Activated CD8-positive, alpha-beta T cell treated with anti-CD3 and anti-CD28 coated beads, Interleukin-2, amount 10 ng/mL, durations not matched to agents 7 days and 5 days (primary cell): Measurements from ENCODE around the gene POLR2J. TPM values are rescaled to one million over a fixed set of nuclear protein-coding genes. Genes with fewer than 3 reads are reported as not detected.
A peak's percentile ranks its signal among the peaks of the same experiment; 100 is the strongest.

Source experiments
- ATAC-seq: fragments of 150-1000 bp; cut with Tn5 transposase; one replicate; pipeline ENCODE4 v1.10.0; 2021; ENCODE audit warnings: moderate library complexity
- CTCF ChIA-PET: fragments of 350-600 bp; sonication (Branson Sonifier 250); formaldehyde crosslinking; loops from one replicate; lab custom pipeline; 2021; ENCODE audit warnings: antibody characterized with exemption; lab: Charles Lee
- POLR2A ChIA-PET: fragments of 350-600 bp; sonication (Branson Sonifier 250); formaldehyde crosslinking; loops from one replicate; lab custom pipeline; 2021; ENCODE audit warnings: antibody characterized with exemption; lab: Charles Lee
- DNase-seq: peaks from one replicate; pipeline ENCODE4 v3.0.0-alpha.2; 2020
- H3K27ac Mint-ChIP-seq: one replicate; pipeline ENCODE4 v1.8.0; 2021; ENCODE audit warnings: mild to moderate bottlenecking, mixed read lengths
- H3K27me3 Mint-ChIP-seq: one replicate; pipeline ENCODE4 v1.8.0; 2021; ENCODE audit warnings: low read depth, mixed read lengths
- H3K36me3 Mint-ChIP-seq: one replicate; pipeline ENCODE4 v1.8.0; 2021; ENCODE audit warnings: low read depth, mixed read lengths
- H3K4me1 Mint-ChIP-seq: one replicate; pipeline ENCODE4 v1.8.0; 2021; ENCODE audit warnings: low read depth, mixed read lengths
- H3K4me3 Mint-ChIP-seq: one replicate; pipeline ENCODE4 v1.8.0; 2021; ENCODE audit warnings: mild to moderate bottlenecking, mixed read lengths
- H3K9me3 Mint-ChIP-seq: one replicate; pipeline ENCODE4 v1.8.0; 2022; ENCODE audit warnings: mixed read lengths; ENCODE audit not compliant: insufficient read depth
- microRNA-seq: library from miRNA; unstranded; fragments of <30 nt; microRNA quantifications from one replicate; pipeline ENCODE4 v1.2.0, GENCODE V29; 2022
- total RNA-seq, 2 experiments: library from RNA; stranded (reverse); gene quantifications; one replicate each; pipeline ENCODE4 v1.2.3, GENCODE V29; 2021

POLR2J gene
- total RNA-seq, 2 experiments from 2014 or later = 55.7 to 62.0 TPM

DNA sequence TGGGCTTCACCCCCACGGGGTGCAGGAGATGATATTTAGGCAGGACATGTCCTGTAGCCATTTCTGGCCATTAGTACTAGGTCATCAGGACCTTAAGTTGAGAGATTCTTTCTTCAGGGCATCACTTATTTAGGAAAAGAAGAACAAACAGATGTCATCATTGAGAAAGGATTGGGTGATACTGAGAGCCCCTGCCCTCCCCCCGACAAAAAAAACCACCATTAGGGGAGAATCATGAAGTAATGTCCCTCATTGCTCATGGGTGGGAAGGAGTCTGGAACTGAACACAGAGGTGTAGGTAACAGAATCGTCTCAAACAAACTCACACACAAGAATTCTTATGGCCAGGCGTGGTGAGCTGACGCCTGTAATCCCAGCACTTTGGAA lies 51.7 kb downstream of the POLR2J start:
- Mint-ChIP-seq H3K4me3 (peak overlapping the region; percentile 79), H3K4me1 (peaks cover 82% of the 10 kb centered on the region), H3K9me3 (no peaks in the 10 kb centered on the region), H3K27ac (peak overlapping the region; percentile 99), H3K27me3 (no peaks in the 10 kb centered on the region), H3K36me3 (peaks cover 47% of the 10 kb centered on the region)
- ATAC-seq (no peak), DNase-seq (no peak)
- POLR2A ChIA-PET = interaction anchor here (0.7 to 3.7 kb wide), 6 partner anchors 10 to 40 kb away, joined by 3 to 124 read pairs (median 17); no protein-coding TSS in a partner anchor
- CTCF ChIA-PET = interaction anchor here (1.3 to 4.6 kb wide), 5 partner anchors 10 to 24 kb away, joined by 4 to 49 read pairs (median 19); no protein-coding TSS in a partner anchor

DNA sequence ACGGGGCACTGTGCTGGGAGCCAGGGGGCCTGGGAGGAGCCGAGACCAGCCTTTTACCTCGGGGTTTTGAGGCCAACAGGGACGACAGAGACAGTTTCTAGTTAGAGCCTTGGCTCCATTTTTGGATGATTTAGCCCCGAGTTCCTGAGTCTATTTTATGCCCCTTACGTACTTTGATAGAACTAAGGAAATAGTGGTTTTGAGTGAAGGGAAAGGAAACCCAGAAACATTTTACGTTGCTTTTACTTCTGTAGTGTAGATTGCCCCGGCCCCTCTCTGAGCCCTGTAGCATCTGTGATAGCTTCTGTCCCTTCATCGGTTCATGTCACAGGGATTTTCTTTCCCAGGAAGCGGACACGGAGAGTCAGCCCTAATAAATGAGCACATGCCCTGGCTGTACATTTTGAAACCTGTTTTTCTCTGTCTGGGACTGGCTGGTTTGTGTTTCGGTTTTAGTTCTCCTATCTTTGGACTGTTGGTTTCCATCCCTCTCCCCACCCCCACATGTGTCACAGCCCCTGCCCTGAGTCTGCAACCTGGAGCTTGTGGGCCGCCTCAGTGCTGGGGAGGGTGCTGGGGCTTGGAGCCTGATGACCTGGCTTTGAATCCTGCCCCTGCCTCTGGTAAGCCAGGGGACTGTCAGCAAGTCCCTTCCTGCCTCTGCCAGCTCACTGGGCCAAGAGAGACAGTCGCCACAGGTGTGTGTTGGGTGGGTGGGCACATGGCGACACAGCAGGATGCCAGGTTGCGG lies 52.3 kb downstream of the POLR2J start:
- Mint-ChIP-seq H3K4me1 (peaks cover 80% of the 10 kb centered on the region), H3K27ac (peak overlapping the region; percentile 99), H3K9me3 (no peaks in the 10 kb centered on the region), H3K27me3 (no peaks in the 10 kb centered on the region), H3K36me3 (peaks cover 51% of the 10 kb centered on the region), H3K4me3 (peak overlapping the region; percentile 79)
- DNase-seq (peak; percentile 79), ATAC-seq (peak; percentile 71)
- POLR2A ChIA-PET = interaction anchor here (0.6 to 3.7 kb wide), 10 partner anchors 8 to 1730 kb away, joined by 3 to 124 read pairs (median 8); partner anchors contain the start of genes ORAI2 and PRKRIP1
- CTCF ChIA-PET = interaction anchor here (1.0 to 4.6 kb wide), 8 partner anchors 8 to 24 kb away, joined by 3 to 49 read pairs (median 7); no protein-coding TSS in a partner anchor

- POLR2A ChIA-PET = interaction anchor here (0.6 to 3.7 kb wide), 14 partner anchors 8 to 1729 kb away, joined by 3 to 124 read pairs (median 6); partner anchors contain the start of genes ORAI2 and PRKRIP1
- H3K36me3 Mint-ChIP-seq = peaks cover 56% of the 10 kb centered on the region
- CTCF ChIA-PET = interaction anchor here (0.7 to 4.6 kb wide), 8 partner anchors 8 to 27 kb away, joined by 3 to 49 read pairs (median 7); no protein-coding TSS in a partner anchor
- peak overlapping the region; percentile 99 for H3K27ac Mint-ChIP-seq
- H3K4me1 Mint-ChIP-seq = peaks cover 79% of the 10 kb centered on the region
- H3K9me3 Mint-ChIP-seq = no peaks in the 10 kb centered on the region
- H3K4me3 Mint-ChIP-seq = peak overlapping the region; percentile 79
- peak; percentile 89 for DNase-seq
- ATAC-seq = peak; percentile 84
- H3K27me3 Mint-ChIP-seq = no peaks in the 10 kb centered on the region
Observed at GRCh38 chr7:102425639-102426267, 53.0 kb downstream of the POLR2J start.

DNA sequence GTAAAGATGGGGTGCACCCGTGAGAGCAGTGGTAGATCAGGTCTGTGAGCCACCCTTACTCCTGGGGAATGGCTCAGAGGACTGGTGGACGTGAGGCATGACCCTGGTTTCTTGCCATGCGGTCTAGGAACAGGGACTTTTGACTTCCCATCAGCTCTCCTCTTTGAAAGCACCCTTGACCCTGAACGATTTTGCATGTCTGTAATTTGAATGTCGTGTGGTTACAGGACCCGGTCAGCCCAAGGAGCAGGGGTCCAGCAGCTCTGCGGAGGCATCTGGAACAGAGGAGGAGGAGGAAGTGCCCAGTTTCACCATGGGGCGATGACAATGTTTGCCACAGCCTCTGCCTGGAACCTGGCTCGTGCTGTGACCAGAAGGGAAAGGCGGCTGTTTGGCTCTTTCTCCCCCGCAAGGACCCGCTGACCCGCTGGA lies 53.9 kb downstream of the POLR2J start:
- ChIA-PET CTCF (interaction anchor here (1.1 to 4.6 kb wide), 5 partner anchors 9 to 26 kb away, joined by 4 to 49 read pairs (median 19); no protein-coding TSS in a partner anchor), POLR2A (interaction anchor here (1.1 to 3.7 kb wide), 6 partner anchors 8 to 32 kb away, joined by 4 to 124 read pairs (median 7); partner anchors contain the start of genes ORAI2 and PRKRIP1)
- Mint-ChIP-seq H3K9me3 (no peaks in the 10 kb centered on the region), H3K4me1 (peaks cover 79% of the 10 kb centered on the region), H3K4me3 (peak overlapping the region; percentile 5), H3K27ac (peak overlapping the region; percentile 99), H3K27me3 (no peaks in the 10 kb centered on the region), H3K36me3 (peaks cover 65% of the 10 kb centered on the region)
- DNase-seq (no peak), ATAC-seq (no peak)

GRCh38 chr7:102424129-102424551 lies 54.6 kb downstream of the POLR2J start:
- H3K4me1 Mint-ChIP-seq = peaks cover 78% of the 10 kb centered on the region
- H3K27me3 Mint-ChIP-seq = no peaks in the 10 kb centered on the region
- peak overlapping the region; percentile 99 for H3K27ac Mint-ChIP-seq
- no peak overlapping the region for H3K4me3 Mint-ChIP-seq
- no peaks in the 10 kb centered on the region for H3K9me3 Mint-ChIP-seq
- peaks cover 63% of the 10 kb centered on the region for H3K36me3 Mint-ChIP-seq
- ChIA-PET POLR2A (interaction anchor here (3.7 kb wide), 1 partner anchor 7 kb away, joined by 124 read pairs; no protein-coding TSS in a partner anchor), CTCF (interaction anchor here (4.1 to 4.6 kb wide), 2 partner anchors 9 to 11 kb away, joined by 31 to 49 read pairs; no protein-coding TSS in a partner anchor)
- no peak for DNase-seq
- ATAC-seq = no peak

Small RNA genes lying within 50 kb of the gene (microRNA-seq; reads per million reads assigned to microRNA genes)
- gene MIR4467 (not detected), gene MIR5090 (9.8 reads per million, percentile 24 among the genes with 10 or more reads in this experiment)

Other genes starting within 250 kb of the POLR2J start
- under 1 TPM; 0.16 to 0.52 TPM for gene SH2B2, start 192.1 kb downstream of the POLR2J start, total RNA-seq
- gene SPDYE6, start 122.5 kb downstream of the POLR2J start, total RNA-seq = not detected
- 10 to 100 TPM; 26.8 to 28.1 TPM for gene PRKRIP1, start 82.6 kb downstream of the POLR2J start, total RNA-seq
- 10 to 100 TPM; 72.5 to 72.8 TPM for gene ORAI2, start 45.3 kb downstream of the POLR2J start, total RNA-seq
- gene ALKBH4, start 14.1 kb downstream of the POLR2J start, total RNA-seq = 10 to 100 TPM; 10.8 to 11.1 TPM
- 10 to 100 TPM; 16.7 to 21.7 TPM for gene LRWD1, start 13.9 kb downstream of the POLR2J start, total RNA-seq
- 10 to 100 TPM; 18.9 to 21.1 TPM for gene RASA4B, start 38.9 kb upstream of the POLR2J start, total RNA-seq
- 10 to 100 TPM; 24.1 to 27.1 TPM for gene UPK3BL2, start 64.8 kb upstream of the POLR2J start, total RNA-seq
- gene SPDYE2, start 72.3 kb upstream of the POLR2J start, total RNA-seq = under 1 TPM in 1 of 2 experiments, not detected in 1; 0.31 TPM
- 10 to 100 TPM; 52.4 to 59.4 TPM for gene POLR2J3, start 93.7 kb upstream of the POLR2J start, total RNA-seq
- 10 to 100 TPM; 59.0 to 61.8 TPM for gene RASA4, start 137.8 kb upstream of the POLR2J start, total RNA-seq
- gene UPK3BL1, start 163.9 kb upstream of the POLR2J start, total RNA-seq = 10 to 100 TPM; 31.4 to 37.2 TPM
- gene SPDYE2B, start 171.4 kb upstream of the POLR2J start, total RNA-seq = not detected
- 10 to 100 TPM; 19.4 to 20.6 TPM for gene POLR2J2, start 192.7 kb upstream of the POLR2J start, total RNA-seq